Measurements from ENCODE around the gene VPS13C.

- TF ChIP-seq EZH2 (IDR thresholded peaks at IDR 0.05; ENCODE audit: low read depth) (no peak), CTCF (conservative IDR thresholded peaks at IDR 0.05) (no peak)
Observed at GRCh38 chr15:61840090-61840489, 220.2 kb downstream of the VPS13C start.
